ENCODE results near the gene HCST.

The HCST gene, protein sequence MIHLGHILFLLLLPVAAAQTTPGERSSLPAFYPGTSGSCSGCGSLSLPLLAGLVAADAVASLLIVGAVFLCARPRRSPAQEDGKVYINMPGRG

DNA sequence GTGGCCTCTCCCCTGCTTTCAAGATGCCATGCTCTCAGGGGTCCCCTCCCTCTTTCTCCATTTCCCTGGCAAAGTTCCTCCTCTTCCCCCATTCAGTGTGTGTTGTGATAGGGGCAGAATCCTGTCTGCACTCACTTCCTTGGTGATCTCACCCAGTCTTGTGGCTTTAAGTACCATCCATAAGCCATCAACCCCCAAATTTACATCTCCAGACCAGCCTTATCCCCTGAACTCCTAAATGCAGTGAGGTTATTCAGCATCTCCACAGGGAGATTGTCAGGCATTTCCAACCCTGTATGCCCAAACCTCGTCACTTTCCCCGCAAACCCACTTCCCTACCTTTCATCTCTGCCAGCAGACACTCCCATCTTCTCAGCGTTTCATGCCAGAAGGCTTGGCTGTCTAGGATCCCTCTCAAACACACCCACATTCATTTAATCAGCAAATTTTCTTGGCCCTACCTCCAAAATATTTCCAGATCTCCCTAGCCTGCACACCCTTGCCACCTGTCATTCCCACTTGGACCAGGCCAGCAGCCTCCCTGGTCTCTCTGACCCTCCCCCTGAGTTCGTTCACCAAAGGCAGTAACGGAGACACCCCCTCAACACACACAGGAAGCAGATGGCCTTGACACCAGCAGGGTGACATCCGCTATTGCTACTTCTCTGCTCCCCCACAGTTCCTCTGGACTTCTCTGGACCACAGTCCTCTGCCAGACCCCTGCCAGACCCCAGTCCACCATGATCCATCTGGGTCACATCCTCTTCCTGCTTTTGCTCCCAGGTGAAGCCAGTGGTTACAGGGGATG lies at the start of gene HCST:
TSS of gene HCST (plus strand) at position 676 of the 808 bp plus-strand sequence. CDS start at position 741, 65 bp downstream.
- TF ChIP-seq, protein P1, sequence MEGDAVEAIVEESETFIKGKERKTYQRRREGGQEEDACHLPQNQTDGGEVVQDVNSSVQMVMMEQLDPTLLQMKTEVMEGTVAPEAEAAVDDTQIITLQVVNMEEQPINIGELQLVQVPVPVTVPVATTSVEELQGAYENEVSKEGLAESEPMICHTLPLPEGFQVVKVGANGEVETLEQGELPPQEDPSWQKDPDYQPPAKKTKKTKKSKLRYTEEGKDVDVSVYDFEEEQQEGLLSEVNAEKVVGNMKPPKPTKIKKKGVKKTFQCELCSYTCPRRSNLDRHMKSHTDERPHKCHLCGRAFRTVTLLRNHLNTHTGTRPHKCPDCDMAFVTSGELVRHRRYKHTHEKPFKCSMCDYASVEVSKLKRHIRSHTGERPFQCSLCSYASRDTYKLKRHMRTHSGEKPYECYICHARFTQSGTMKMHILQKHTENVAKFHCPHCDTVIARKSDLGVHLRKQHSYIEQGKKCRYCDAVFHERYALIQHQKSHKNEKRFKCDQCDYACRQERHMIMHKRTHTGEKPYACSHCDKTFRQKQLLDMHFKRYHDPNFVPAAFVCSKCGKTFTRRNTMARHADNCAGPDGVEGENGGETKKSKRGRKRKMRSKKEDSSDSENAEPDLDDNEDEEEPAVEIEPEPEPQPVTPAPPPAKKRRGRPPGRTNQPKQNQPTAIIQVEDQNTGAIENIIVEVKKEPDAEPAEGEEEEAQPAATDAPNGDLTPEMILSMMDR (IDR thresholded peaks at IDR 0.05) = no peak

DNA sequence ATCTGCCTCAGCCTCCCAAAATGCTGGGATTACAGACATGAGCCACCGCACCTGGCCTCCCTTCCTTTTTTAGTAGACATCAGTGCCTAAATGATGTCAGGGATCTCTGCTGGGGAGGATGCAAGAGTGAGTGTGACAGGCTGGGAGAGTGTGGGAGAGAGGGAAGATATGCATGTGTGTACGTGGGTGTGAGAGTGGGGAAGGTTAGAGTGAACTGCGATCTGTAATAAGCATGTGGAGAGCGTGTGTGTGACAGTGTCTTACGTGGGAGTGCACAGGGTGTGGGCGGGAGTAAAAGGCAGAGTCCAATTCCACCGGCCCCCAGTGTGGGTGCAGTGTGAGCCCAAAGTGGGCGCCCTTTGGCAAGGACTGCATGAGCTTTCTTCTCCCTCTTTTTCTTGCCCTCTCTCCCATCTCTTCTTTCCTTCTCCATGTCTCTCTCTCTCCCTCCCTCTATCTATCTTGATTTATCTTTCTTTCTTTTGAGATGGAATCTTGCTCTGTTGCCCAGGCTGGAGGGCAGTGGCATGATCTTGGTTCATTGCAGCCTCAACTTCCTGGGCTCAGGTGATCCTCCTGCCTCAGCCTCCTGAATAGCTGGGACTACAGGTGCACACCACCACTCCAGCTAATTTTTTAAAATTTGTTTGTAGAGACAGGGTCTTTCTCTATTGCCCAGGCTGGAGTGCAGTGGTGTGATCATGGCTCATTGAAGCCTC lies 49.1 kb upstream of the HCST start:
- TF ChIP-seq, protein P1 (IDR thresholded peaks at IDR 0.05) = no peak

DNA sequence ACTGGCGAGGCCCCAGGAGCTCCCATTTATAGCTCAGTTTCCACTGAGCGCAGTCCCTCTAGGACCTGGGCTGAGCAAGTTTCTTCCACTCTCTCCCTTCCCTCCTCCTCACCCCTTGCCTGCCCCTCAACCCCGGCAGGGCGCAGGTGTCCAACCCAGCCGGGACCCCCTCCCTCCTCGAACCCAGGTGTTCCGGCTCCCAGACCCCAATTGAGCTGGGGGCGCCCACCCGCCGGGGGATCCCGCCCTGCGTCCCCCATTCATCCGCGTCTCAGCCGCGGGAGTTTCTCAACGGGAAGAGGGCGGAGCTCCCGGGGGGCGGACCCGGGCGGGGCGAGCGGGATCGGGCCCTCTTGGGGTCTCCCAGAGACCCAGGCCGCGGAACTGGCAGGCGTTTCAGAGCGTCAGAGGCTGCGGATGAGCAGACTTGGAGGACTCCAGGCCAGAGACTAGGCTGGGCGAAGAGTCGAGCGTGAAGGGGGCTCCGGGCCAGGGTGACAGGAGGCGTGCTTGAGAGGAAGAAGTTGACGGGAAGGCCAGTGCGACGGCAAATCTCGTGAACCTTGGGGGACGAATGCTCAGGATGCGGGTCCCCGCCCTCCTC lies 45.7 kb upstream of the HCST start, which contains the start of gene KIRREL2:
TSS of gene KIRREL2 (plus strand) at position 366 of the 604 bp plus-strand sequence. CDS start at position 575, 209 bp downstream.
- TF ChIP-seq, protein P1 (IDR thresholded peaks at IDR 0.05) = no peak

- TF ChIP-seq, protein P1 (IDR thresholded peaks at IDR 0.05) = no peak
These were observed 44.0 kb upstream of the HCST start for GRCh38 chr19:35858311-35858710.

DNA sequence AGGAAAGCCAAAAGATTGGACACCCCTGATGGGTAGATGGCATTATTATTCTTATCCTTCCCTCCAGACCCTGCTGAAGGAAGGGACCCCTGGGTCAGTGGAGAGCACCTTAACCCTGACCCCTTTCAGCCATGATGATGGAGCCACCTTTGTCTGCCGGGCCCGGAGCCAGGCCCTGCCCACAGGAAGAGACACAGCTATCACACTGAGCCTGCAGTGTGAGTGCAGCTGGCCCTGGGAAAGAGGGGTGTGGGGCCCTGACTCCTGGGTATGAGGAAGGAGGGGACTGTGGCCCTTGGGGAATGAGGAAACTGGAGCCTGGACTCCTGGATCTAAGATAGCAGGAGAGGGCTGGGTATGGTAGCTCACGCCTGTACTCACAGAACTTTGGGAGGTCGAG lies 42.9 kb upstream of the HCST start:
- TF ChIP-seq, protein P1 (IDR thresholded peaks at IDR 0.05) = no peak

GRCh38 chr19:35860436-35860817 lies 41.9 kb upstream of the HCST start:
- TF ChIP-seq, protein P1 (IDR thresholded peaks at IDR 0.05) = no peak

Data from LNCAP (cell line).